ENCODE results near the gene EED. TPM values are rescaled to one million over a fixed set of nuclear protein-coding genes. Genes with fewer than 3 reads are reported as not detected.

Gene EED
- total RNA-seq: 19.5 and 26.5 TPM in 2 replicates

DNA sequence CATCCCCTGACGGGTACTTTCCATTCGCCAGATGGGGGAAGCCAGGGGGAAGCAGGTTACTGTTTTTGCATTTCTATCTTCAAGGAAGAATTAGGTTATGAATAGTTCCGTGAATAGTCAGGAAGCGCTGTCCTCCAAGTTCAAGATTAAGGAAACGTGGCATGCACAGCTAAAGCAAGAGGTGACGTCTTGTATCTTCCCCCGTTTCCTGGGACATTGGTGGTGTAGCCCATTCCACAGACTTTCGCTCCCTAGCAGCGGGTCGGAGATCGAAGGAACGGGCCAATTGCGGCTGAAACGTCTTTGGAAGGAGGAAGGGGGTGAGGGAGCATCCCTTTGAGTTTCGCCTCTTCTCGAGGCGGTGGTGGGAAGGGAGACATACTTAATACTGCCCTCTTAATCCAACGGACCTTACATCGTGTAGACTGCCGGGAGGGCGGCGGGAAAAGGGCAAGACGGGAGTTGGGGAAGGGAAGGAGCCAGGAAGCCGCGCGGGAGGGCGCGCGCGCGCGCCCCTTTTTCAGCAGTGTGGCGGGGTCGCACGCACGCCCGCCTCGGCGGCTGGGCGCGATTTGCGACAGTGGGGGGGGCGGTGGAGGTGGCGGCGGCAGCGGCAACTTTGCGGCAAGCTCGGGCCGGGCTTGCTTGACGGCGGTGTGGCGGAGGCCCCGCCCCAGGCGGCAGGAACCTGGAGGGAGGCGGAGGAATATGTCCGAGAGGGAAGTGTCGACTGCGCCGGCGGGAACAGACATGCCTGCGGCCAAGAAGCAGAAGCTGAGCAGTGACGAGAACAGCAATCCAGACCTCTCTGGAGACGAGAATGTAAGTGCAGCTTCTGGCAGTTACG lies at the start of gene EED:
TSS of gene EED (plus strand) at position 232 of the 847 bp plus-strand sequence. CDS start at position 709, 477 bp downstream.

DNA sequence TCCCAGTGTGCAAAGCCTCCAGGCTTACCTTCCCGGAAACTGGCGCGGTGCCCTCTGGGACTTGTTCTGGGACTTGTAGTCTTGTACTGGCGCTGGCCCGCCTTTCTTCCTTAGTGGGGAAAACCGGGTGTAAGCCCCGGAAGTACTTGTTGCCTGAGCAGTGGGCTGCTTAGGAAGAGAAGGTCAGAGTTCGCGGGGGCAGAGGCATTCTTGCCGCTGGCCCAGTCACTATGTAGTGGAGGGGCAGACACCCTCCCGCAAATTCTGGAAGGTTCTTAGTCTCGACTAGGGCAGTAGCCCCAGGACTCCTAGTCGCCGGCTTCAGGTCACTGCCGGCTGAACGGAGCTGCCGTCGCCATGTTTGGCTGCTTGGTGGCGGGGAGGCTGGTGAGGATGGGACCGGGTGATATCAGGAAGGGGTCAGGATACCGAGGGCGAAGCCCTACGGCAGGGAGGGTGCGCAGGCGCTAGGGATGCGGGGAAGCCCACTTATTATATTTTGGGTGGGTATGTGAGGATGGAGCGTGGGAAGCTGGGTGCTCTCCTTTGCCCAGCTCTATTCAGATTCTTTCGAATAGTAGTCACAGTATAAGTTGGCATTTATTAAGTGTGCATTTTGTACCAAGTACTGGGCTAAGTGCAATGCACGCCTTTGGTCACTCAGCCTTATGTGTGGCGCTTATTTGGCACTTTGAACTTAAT lies 57.7 kb downstream of the EED start, which contains the start of gene HIKESHI:
TSS of gene HIKESHI (plus strand) at position 149 of the 702 bp plus-strand sequence. CDS start at position 358, 209 bp downstream.

Other genes with a start within 250 kb of the EED start
- 261 and 268 TPM in 2 replicates for gene PICALM, start 175.7 kb upstream of the EED start, total RNA-seq
- gene HIKESHI, start 57.5 kb downstream of the EED start, total RNA-seq: 66.8 and 76.5 TPM in 2 replicates
- gene CCDC81, start 130.1 kb downstream of the EED start, total RNA-seq: 2.7 and 3.4 TPM in 2 replicates